HG03039 (cell line): ENCODE data around the gene ASGR2.
"Not testable (repeated sequence)": the region's sequence is repeated elsewhere in the genome, so short reads cannot be mapped to it uniquely, and the experiment has no call there.

Experiments used
- ATAC-seq: cut with Tn5 transposase; IDR thresholded peaks from one replicate; pipeline ENCODE4 v1.9.1; 2021; ENCODE audit warnings: mild to moderate bottlenecking, moderate library complexity; ENCODE audit not compliant: unreplicated experiment

ASGR2 gene

GRCh38 chr17:7126386-7126785, 11.8 kb upstream of the ASGR2 start:
- not testable (repeated sequence) for ATAC-seq

- no peak for ATAC-seq
These were observed 10.3 kb upstream of the ASGR2 start for GRCh38 chr17:7124923-7125322.

- no peak for ATAC-seq
These were observed 9.2 kb upstream of the ASGR2 start for GRCh38 chr17:7123844-7124243.

GRCh38 chr17:7122381-7122780, 7.8 kb upstream of the ASGR2 start:
- ATAC-seq, result no peak

- ATAC-seq, result not testable (repeated sequence)
These were observed 6.0 kb upstream of the ASGR2 start for GRCh38 chr17:7120635-7121034.

- ATAC-seq, result no peak
These were observed 5.5 kb upstream of the ASGR2 start for GRCh38 chr17:7120123-7120522.

- no peak for ATAC-seq
These were observed 4.7 kb upstream of the ASGR2 start for GRCh38 chr17:7119314-7119713.

- no peak for ATAC-seq
These were observed 423 bp upstream of the ASGR2 start for GRCh38 chr17:7114875-7115614.

- ATAC-seq, result no peak
These were observed 1.1 kb downstream of the ASGR2 start for GRCh38 chr17:7113273-7114071.

GRCh38 chr17:7112510-7113108, 2.0 kb downstream of the ASGR2 start:
- no peak for ATAC-seq

- ATAC-seq, result no peak
These were observed 2.7 kb downstream of the ASGR2 start for GRCh38 chr17:7111784-7112509.

- ATAC-seq, result no peak
These were observed 3.9 kb downstream of the ASGR2 start for GRCh38 chr17:7110617-7111306.

- ATAC-seq, result no peak
These were observed 4.9 kb downstream of the ASGR2 start for GRCh38 chr17:7109461-7110322.

- ATAC-seq, result no peak
These were observed 5.6 kb downstream of the ASGR2 start for GRCh38 chr17:7108981-7109380.

- no peak for ATAC-seq
These were observed 6.1 kb downstream of the ASGR2 start for GRCh38 chr17:7108560-7108925.

GRCh38 chr17:7107795-7108559, 6.6 kb downstream of the ASGR2 start:
- no peak for ATAC-seq

- no peak for ATAC-seq
These were observed 7.4 kb downstream of the ASGR2 start for GRCh38 chr17:7107012-7107754.

GRCh38 chr17:7102421-7102820, 12.2 kb downstream of the ASGR2 start:
- no peak for ATAC-seq
